Measurements from ENCODE around the gene CARTPT.

GRCh38 chr5:71701407-71701806 lies 17.7 kb upstream of the CARTPT start:
- TF ChIP-seq, protein P1, sequence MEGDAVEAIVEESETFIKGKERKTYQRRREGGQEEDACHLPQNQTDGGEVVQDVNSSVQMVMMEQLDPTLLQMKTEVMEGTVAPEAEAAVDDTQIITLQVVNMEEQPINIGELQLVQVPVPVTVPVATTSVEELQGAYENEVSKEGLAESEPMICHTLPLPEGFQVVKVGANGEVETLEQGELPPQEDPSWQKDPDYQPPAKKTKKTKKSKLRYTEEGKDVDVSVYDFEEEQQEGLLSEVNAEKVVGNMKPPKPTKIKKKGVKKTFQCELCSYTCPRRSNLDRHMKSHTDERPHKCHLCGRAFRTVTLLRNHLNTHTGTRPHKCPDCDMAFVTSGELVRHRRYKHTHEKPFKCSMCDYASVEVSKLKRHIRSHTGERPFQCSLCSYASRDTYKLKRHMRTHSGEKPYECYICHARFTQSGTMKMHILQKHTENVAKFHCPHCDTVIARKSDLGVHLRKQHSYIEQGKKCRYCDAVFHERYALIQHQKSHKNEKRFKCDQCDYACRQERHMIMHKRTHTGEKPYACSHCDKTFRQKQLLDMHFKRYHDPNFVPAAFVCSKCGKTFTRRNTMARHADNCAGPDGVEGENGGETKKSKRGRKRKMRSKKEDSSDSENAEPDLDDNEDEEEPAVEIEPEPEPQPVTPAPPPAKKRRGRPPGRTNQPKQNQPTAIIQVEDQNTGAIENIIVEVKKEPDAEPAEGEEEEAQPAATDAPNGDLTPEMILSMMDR (IDR thresholded peaks at IDR 0.05; ENCODE audit: insufficient read depth, low read length) = no peak
- TF ChIP-seq POLR2AphosphoS5 (IDR thresholded peaks at IDR 0.05; ENCODE audit: low read depth) = no peak

Measured in HL-60 (cell line).